ENCODE data around the gene NR3C1. TPM values are rescaled to one million over a fixed set of nuclear protein-coding genes. Genes with fewer than 3 reads are reported as not detected.

Gene NR3C1
- total and polyA plus RNA-seq, 2 of the 13 experiments (the other 11 are each of a cell fraction or from before 2014, with no cell fraction given), result 10.0 to 24.3 TPM

GRCh38 chr5:143233031-143233430 lies 170.5 kb downstream of the NR3C1 start:
- Histone ChIP-seq H3K9me3 (ENCODE audit: low read length) (no peaks in the 10 kb centered on the region), H3K4me1 (ENCODE audit: insufficient read depth, low read length) (peaks cover 68% of the 10 kb centered on the region), H3K27ac (ENCODE audit: extremely low read length, insufficient read depth, low read length) (no peak overlapping the region), H4K20me1 (ENCODE audit: insufficient read depth, low read length) (no peaks in the 10 kb centered on the region), H3K27me3 (ENCODE audit: control insufficient read depth in 1 of 2, insufficient read depth in 2 of 2, low read length in 2 of 2) (no peaks in the 10 kb centered on the region), H3K4me2 (ENCODE audit: low read depth, low read length) (no peak overlapping the region), H3K4me3 (replicated peaks in 1 of 3; ENCODE audit: insufficient read depth in 1 of 3, low read depth in 2 of 3, low read length in 3 of 3) (no peak overlapping the region), H3K79me2 (ENCODE audit: insufficient read depth, low read length) (no peaks in the 10 kb centered on the region), H3K9ac (ENCODE audit: insufficient read depth, low read depth, low read length) (no peak overlapping the region), H3K36me3 (replicated peaks in 1 of 2; ENCODE audit: control insufficient read depth in 1 of 2, insufficient read depth in 2 of 2, low read length in 2 of 2) (no peaks in the 10 kb centered on the region), H2AFZ (ENCODE audit: low read length) (no peak overlapping the region)
- 90% methylated on average over 2 of the region's 2 CpGs for WGBS (ENCODE audit: low lambda C conversion rate)
- CTCF ChIA-PET (ENCODE audit: low intra/inter-chr PET ratio, low total read pairs), result no interaction called here
- intact Hi-C loops (cut with micrococcal nuclease; ENCODE audit: unreplicated experiment) (no loop called here), in situ Hi-C loops (cut with HindIII; ENCODE audit: extremely low pct_ligation_motif_present, low pct_unique_long_range_greater_than_20kb) (no loop called here)
- ATAC-seq, result no peak
- POLR2A ChIA-PET, result no interaction called here
- no peak for DNase-seq (ENCODE audit: low spot score)
- TF ChIP-seq TBX3 (IDR thresholded peaks at IDR 0.05; ENCODE audit: borderline replicate concordance), result no peak
- no peak for TF ChIP-seq ZNF629 (CRISPR knock-in tag; conservative IDR thresholded peaks at IDR 0.05)
- TF ChIP-seq GATAD1 (CRISPR knock-in tag; IDR thresholded peaks at IDR 0.05), result no peak
- TF ChIP-seq NR3C1 (CRISPR knock-in tag; IDR thresholded peaks at IDR 0.05), result no peak
- TF ChIP-seq ZBTB10 (CRISPR knock-in tag; IDR thresholded peaks at IDR 0.05; ENCODE audit: borderline replicate concordance), result no peak
- no peak for TF ChIP-seq NPAS2 (CRISPR knock-in tag; IDR thresholded peaks at IDR 0.05; ENCODE audit: borderline replicate concordance)
- TF ChIP-seq ZSCAN22 (CRISPR knock-in tag; IDR thresholded peaks at IDR 0.05), result no peak
- TF ChIP-seq, protein P1, sequence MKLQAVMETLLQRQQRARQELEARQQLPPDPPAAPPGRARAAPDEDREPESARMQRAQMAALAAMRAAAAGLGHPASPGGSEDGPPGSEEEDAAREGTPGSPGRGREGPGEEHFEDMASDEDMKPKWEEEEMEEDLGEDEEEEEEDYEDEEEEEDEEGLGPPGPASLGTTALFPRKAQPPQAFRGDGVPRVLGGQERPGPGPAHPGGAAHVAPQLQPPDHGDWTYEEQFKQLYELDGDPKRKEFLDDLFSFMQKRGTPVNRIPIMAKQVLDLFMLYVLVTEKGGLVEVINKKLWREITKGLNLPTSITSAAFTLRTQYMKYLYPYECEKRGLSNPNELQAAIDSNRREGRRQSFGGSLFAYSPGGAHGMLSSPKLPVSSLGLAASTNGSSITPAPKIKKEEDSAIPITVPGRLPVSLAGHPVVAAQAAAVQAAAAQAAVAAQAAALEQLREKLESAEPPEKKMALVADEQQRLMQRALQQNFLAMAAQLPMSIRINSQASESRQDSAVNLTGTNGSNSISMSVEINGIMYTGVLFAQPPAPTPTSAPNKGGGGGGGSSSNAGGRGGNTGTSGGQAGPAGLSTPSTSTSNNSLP (IDR thresholded peaks at IDR 0.05; ENCODE audit: low read depth, low read length), result no peak
- TF ChIP-seq ZNF598 (CRISPR knock-in tag; IDR thresholded peaks at IDR 0.05; ENCODE audit: borderline replicate concordance), result no peak
- TF ChIP-seq ARNT (IDR thresholded peaks at IDR 0.05), result no peak
- TF ChIP-seq PCBP2 (optimal IDR thresholded peaks at IDR 0.05; ENCODE audit: low read depth, low read length, poor library complexity, severe bottlenecking), result no peak
- BruUV-seq (replicated peaks), result no TSS peak
- FAIRE-seq, result no peak

Measured in HepG2 (cell line).